Trophoblast cell (in vitro differentiated cells and primary cell): ENCODE measurements around the gene TMEM120B.

ENCODE experiments used
- DNase-seq, 2 donors: peaks; one replicate each; pipeline ENCODE4 v3.0.0-alpha.2; 2016
- H2AFZ ChIP-seq: 2 replicates; pipeline ENCODE4 v1.6.1; 2013; ENCODE audit warnings: low read length, moderate library complexity, mild to moderate bottlenecking; ENCODE audit not compliant: insufficient read depth, poor library complexity
- H2AK5ac ChIP-seq: 2 replicates; pipeline ENCODE4 v1.6.1; 2013; ENCODE audit warnings: mild to moderate bottlenecking, low read length
- H2BK120ac ChIP-seq: 2 replicates; pipeline ENCODE4 v1.6.1; 2013; ENCODE audit warnings: low read length, mild to moderate bottlenecking, moderate library complexity; ENCODE audit not compliant: insufficient read depth, poor library complexity
- H2BK12ac ChIP-seq: 2 replicates; pipeline ENCODE4 v1.6.1; 2013; ENCODE audit warnings: mild to moderate bottlenecking, low read length, moderate library complexity
- H2BK5ac ChIP-seq: 2 replicates; pipeline ENCODE4 v1.6.1; 2013; ENCODE audit warnings: low read length, low read depth, moderate library complexity, mild to moderate bottlenecking; ENCODE audit not compliant: poor library complexity
- H3K14ac ChIP-seq: 2 replicates; pipeline ENCODE4 v1.6.1; 2013; ENCODE audit warnings: mild to moderate bottlenecking, low read length
- H3K18ac ChIP-seq: 2 replicates; pipeline ENCODE4 v1.6.1; 2013; ENCODE audit warnings: mild to moderate bottlenecking, low read length
- H3K23ac ChIP-seq: 2 replicates; pipeline ENCODE4 v1.6.1; 2013; ENCODE audit warnings: low read length
- H3K27ac ChIP-seq: 2 replicates; pipeline ENCODE4 v1.5.1; 2013; ENCODE audit warnings: low read depth, mild to moderate bottlenecking, inconsistent platforms, low read length, moderate library complexity
- H3K27me3 ChIP-seq: 2 replicates; pipeline ENCODE4 v1.6.1; 2013; ENCODE audit warnings: inconsistent platforms, mild to moderate bottlenecking, low read length, moderate library complexity; ENCODE audit not compliant: insufficient read depth
- H3K36me3 ChIP-seq, 2 experiments: 1 replicate in 1 of 2; 2 replicates in 1 of 2; pipeline ENCODE4 v1.6.1; 2013; ENCODE audit warnings: low read length in 2 of 2, mild to moderate bottlenecking in 2 of 2, moderate library complexity in 1 of 2; ENCODE audit not compliant: insufficient read depth in 2 of 2, control insufficient read depth in 1 of 2
- H3K4ac ChIP-seq: 2 replicates; pipeline ENCODE4 v1.6.1; 2013; ENCODE audit warnings: low read depth, mild to moderate bottlenecking, low read length, moderate library complexity
- H3K4me1 ChIP-seq, 2 experiments: 1 replicate in 1 of 2; 2 replicates in 1 of 2; pipeline ENCODE4 v1.6.1; 2013; ENCODE audit warnings: low read length in 2 of 2, mild to moderate bottlenecking in 2 of 2, moderate library complexity in 1 of 2; ENCODE audit not compliant: insufficient read depth in 2 of 2, control insufficient read depth in 1 of 2
- H3K4me2 ChIP-seq: 2 replicates; pipeline ENCODE4 v1.6.1; 2013; ENCODE audit warnings: inconsistent platforms, mild to moderate bottlenecking, low read length, moderate library complexity
- H3K4me3 ChIP-seq: 2 replicates; pipeline ENCODE4 v1.5.1; 2013; ENCODE audit warnings: mild to moderate bottlenecking, low read depth, low read length, inconsistent platforms
- H3K79me1 ChIP-seq: one replicate; pipeline ENCODE4 v1.6.1; 2013; ENCODE audit warnings: low read length
- H3K79me2 ChIP-seq: 2 replicates; pipeline ENCODE4 v1.6.1; 2013; ENCODE audit warnings: low read length, mild to moderate bottlenecking; ENCODE audit not compliant: control insufficient read depth, insufficient read depth, poor library complexity
- H3K9ac ChIP-seq: 2 replicates; pipeline ENCODE4 v1.6.1; 2013; ENCODE audit warnings: mild to moderate bottlenecking, low read length
- H3K9me3 ChIP-seq: 2 replicates; pipeline ENCODE4 v1.6.1; 2013; ENCODE audit warnings: low read depth, mild to moderate bottlenecking, control low read depth, inconsistent platforms, low read length; ENCODE audit not compliant: insufficient read depth
- H4K12ac ChIP-seq: 2 replicates; pipeline ENCODE4 v1.6.1; 2013; ENCODE audit warnings: low read depth, mild to moderate bottlenecking, low read length, moderate library complexity
- H4K8ac ChIP-seq: 2 replicates; pipeline ENCODE4 v1.6.1; 2013; ENCODE audit warnings: low read depth, mild to moderate bottlenecking, low read length, moderate library complexity
- H4K91ac ChIP-seq: one replicate; pipeline ENCODE4 v1.6.1; 2013; ENCODE audit warnings: low read depth, mild to moderate bottlenecking, low read length, moderate library complexity
- WGBS: extraction: QIAGEN DNeasy Blood & Tissue Kit; methylation state at CpG from one replicate; pipeline ENCODE4 v1.1.7; 2013; ENCODE audit warnings: missing lambda C conversion rate; ENCODE audit not compliant: insufficient read length, insufficient coverage; ENCODE audit errors: extremely low coverage; 5-methylcytosine and 5-hydroxymethylcytosine counted together

TMEM120B gene

GRCh38 chr12:121701667-121702277 lies 10.8 kb upstream of the TMEM120B start:
- no peak overlapping the region for H3K4me3 ChIP-seq
- H3K27ac ChIP-seq: no peak overlapping the region
- H3K36me3 ChIP-seq: no peaks in the 10 kb centered on the region
- H3K9me3 ChIP-seq: no peaks in the 10 kb centered on the region
- DNase-seq: no peak
- H2BK5ac ChIP-seq: no peak overlapping the region
- H3K4ac ChIP-seq: no peak overlapping the region
- no peaks in the 10 kb centered on the region for H3K4me1 ChIP-seq
- H3K79me1 ChIP-seq: no peaks in the 10 kb centered on the region
- H3K79me2 ChIP-seq: no peaks in the 10 kb centered on the region
- H3K23ac ChIP-seq: no peak overlapping the region
- H3K27me3 ChIP-seq: no peaks in the 10 kb centered on the region
- H4K8ac ChIP-seq: no peak overlapping the region
- no peak overlapping the region for H3K14ac ChIP-seq
- no peak overlapping the region for H4K12ac ChIP-seq
- no peak overlapping the region for H2AK5ac ChIP-seq
- no peak overlapping the region for H2AFZ ChIP-seq
- no CpG with 5 or more reads among the region's 3 CpGs for WGBS
- H2BK120ac ChIP-seq: no peak overlapping the region
- H4K91ac ChIP-seq: no peak overlapping the region
- H3K9ac ChIP-seq: no peak overlapping the region
- H2BK12ac ChIP-seq: no peak overlapping the region
- H3K18ac ChIP-seq: no peak overlapping the region
- H3K4me2 ChIP-seq: no peak overlapping the region

- Histone ChIP-seq H3K9me3 (no peaks in the 10 kb centered on the region), H3K79me1 (no peaks in the 10 kb centered on the region), H2BK12ac (no peak overlapping the region), H3K36me3 (no peaks in the 10 kb centered on the region), H3K9ac (no peak overlapping the region), H2AFZ (no peak overlapping the region), H2BK5ac (no peak overlapping the region), H3K14ac (no peak overlapping the region), H3K23ac (no peak overlapping the region), H3K27ac (no peak overlapping the region), H3K4me3 (no peak overlapping the region), H4K8ac (no peak overlapping the region), H3K79me2 (no peaks in the 10 kb centered on the region), H3K18ac (no peak overlapping the region), H3K27me3 (no peaks in the 10 kb centered on the region), H3K4me2 (no peak overlapping the region), H2AK5ac (no peak overlapping the region), H4K91ac (no peak overlapping the region), H3K4me1 (no peaks in the 10 kb centered on the region), H4K12ac (no peak overlapping the region), H3K4ac (no peak overlapping the region), H2BK120ac (no peak overlapping the region)
- no peak for DNase-seq
- WGBS: no CpG with 5 or more reads among the region's 6 CpGs
These were observed 9.6 kb upstream of the TMEM120B start for GRCh38 chr12:121702944-121703343.

- Histone ChIP-seq H3K9ac (no peak overlapping the region), H2BK12ac (no peak overlapping the region), H3K36me3 (no peaks in the 10 kb centered on the region), H4K8ac (no peak overlapping the region), H4K91ac (no peak overlapping the region), H2AFZ (no peak overlapping the region), H3K79me1 (peaks cover 2% of the 10 kb centered on the region), H3K4me2 (no peak overlapping the region), H2AK5ac (no peak overlapping the region), H2BK5ac (no peak overlapping the region), H3K4ac (no peak overlapping the region), H3K23ac (no peak overlapping the region), H4K12ac (no peak overlapping the region), H3K9me3 (peaks cover 2% of the 10 kb centered on the region), H3K4me1 (peaks cover 0 to 2% of the 10 kb centered on the region in 2 experiments), H3K27me3 (no peaks in the 10 kb centered on the region), H2BK120ac (no peak overlapping the region), H3K27ac (no peak overlapping the region), H3K79me2 (no peaks in the 10 kb centered on the region), H3K18ac (no peak overlapping the region), H3K14ac (no peak overlapping the region), H3K4me3 (no peak overlapping the region)
- no peak for DNase-seq
These were observed 7.0 kb upstream of the TMEM120B start for GRCh38 chr12:121705514-121705913.

GRCh38 chr12:121708313-121709063 lies 4.1 kb upstream of the TMEM120B start:
- H3K14ac ChIP-seq: no peak overlapping the region
- no peak overlapping the region for H3K18ac ChIP-seq
- H2AFZ ChIP-seq: no peak overlapping the region
- H3K27me3 ChIP-seq: no peaks in the 10 kb centered on the region
- DNase-seq: no peak
- H3K4ac ChIP-seq: no peak overlapping the region
- H2BK120ac ChIP-seq: no peak overlapping the region
- H3K4me1 ChIP-seq: peaks cover 6 to 11% of the 10 kb centered on the region in 2 experiments
- peaks cover 4% of the 10 kb centered on the region for H3K9me3 ChIP-seq
- no peaks in the 10 kb centered on the region for H3K36me3 ChIP-seq
- H2BK12ac ChIP-seq: no peak overlapping the region
- no peak overlapping the region for H4K91ac ChIP-seq
- H3K4me2 ChIP-seq: no peak overlapping the region
- H3K27ac ChIP-seq: no peak overlapping the region
- H2BK5ac ChIP-seq: no peak overlapping the region
- H2AK5ac ChIP-seq: no peak overlapping the region
- H3K9ac ChIP-seq: no peak overlapping the region
- H3K23ac ChIP-seq: no peak overlapping the region
- WGBS: no CpG with 5 or more reads among the region's 7 CpGs
- peaks cover 8% of the 10 kb centered on the region for H3K79me2 ChIP-seq
- H3K4me3 ChIP-seq: no peak overlapping the region
- peaks cover 14% of the 10 kb centered on the region for H3K79me1 ChIP-seq
- no peak overlapping the region for H4K12ac ChIP-seq
- H4K8ac ChIP-seq: no peak overlapping the region
